GM13976 (cell line): ENCODE results near the gene ADK.

Source experiments
- DNase-seq: peaks from one replicate; pipeline ENCODE4 v3.0.0; 2012; ENCODE audit warnings: low spot score
- CTCF ChIP-seq: IDR thresholded peaks from 2 replicates; pipeline ENCODE4 v1.5.1; 2012; ENCODE audit warnings: borderline replicate concordance, mild to moderate bottlenecking; ENCODE audit not compliant: insufficient read depth; ENCODE audit errors: extremely low read depth, missing control alignments, control extremely low read depth
- in situ Hi-C: fragments of 300-500 bp; cut with MboI; formaldehyde crosslinking; loops from one replicate; pipeline ENCODE4 v1.12.0; 2022; ENCODE audit warnings: low sequenced_read_pairs, mixed read lengths, inconsistent platforms; ENCODE audit not compliant: unreplicated experiment

Gene ADK

GRCh38 chr10:74733612-74734011 lies 582.6 kb downstream of the ADK start:
- in situ Hi-C loops: loop anchor here (10.0 kb wide), 1 partner anchor 469 kb away; no protein-coding TSS in a partner anchor
- no peak for TF ChIP-seq CTCF
- no peak for DNase-seq

- TF ChIP-seq CTCF: no peak
- in situ Hi-C loops: loop anchor here (10.0 kb wide), 1 partner anchor 471 kb away; no protein-coding TSS in a partner anchor
- no peak for DNase-seq
Measured at GRCh38 chr10:74736029-74736428, 585.0 kb downstream of the ADK start.

GRCh38 chr10:74738052-74738451 lies 587.0 kb downstream of the ADK start:
- no peak for TF ChIP-seq CTCF
- DNase-seq: no peak
- in situ Hi-C loops: loop anchor here (10.0 kb wide), 1 partner anchor 473 kb away; no protein-coding TSS in a partner anchor

- in situ Hi-C loops: loop anchor here (10.0 kb wide), 1 partner anchor 474 kb away; no protein-coding TSS in a partner anchor
- DNase-seq: no peak
- TF ChIP-seq CTCF: no peak
Measured at GRCh38 chr10:74738542-74738941, 587.5 kb downstream of the ADK start.

GRCh38 chr10:74738985-74739567 lies 588.1 kb downstream of the ADK start:
- in situ Hi-C loops: loop anchor here (10.0 kb wide), 1 partner anchor 474 kb away; no protein-coding TSS in a partner anchor
- TF ChIP-seq CTCF: peak; percentile 25
- DNase-seq: peak; percentile 61

GRCh38 chr10:74743401-74743800 lies 592.4 kb downstream of the ADK start:
- in situ Hi-C loops: loop anchor here (10.0 kb wide), 2 partner anchors 281 to 351 kb away; a partner anchor contains a TSS

More at GRCh38 chr10:74743401-74743800, 592.4 kb downstream of the ADK start:
- DNase-seq: no peak
- TF ChIP-seq CTCF: peak; percentile 9
